Measurements from ENCODE around the gene PLSCR4.
"Not testable (repeated sequence)": the region's sequence is repeated elsewhere in the genome, so short reads cannot be mapped to it uniquely, and the experiment has no call there.

Gene PLSCR4

DNA sequence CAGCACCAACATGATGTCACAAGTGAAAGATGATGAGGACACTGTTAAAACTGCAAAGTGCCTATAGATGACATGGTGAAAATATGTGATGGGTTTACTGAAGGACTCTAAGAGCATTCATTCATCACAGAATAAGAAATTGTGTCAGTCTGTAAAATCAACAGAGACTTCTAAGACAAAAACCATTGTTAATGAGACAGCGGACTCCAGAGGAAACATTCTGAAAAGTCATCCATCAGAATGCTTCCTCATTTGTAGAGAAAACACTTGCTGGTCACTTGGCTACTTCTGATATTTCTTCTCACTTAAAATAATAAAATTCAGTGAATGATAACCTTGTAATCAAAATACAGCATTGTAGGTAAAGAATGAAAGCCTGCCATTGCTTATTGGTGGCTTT lies 7.3 kb downstream of the PLSCR4 start:
- TF ChIP-seq ZFX (IDR thresholded peaks at IDR 0.05) = no peak
- no peak overlapping the region for H3K27ac ChIP-seq

DNA sequence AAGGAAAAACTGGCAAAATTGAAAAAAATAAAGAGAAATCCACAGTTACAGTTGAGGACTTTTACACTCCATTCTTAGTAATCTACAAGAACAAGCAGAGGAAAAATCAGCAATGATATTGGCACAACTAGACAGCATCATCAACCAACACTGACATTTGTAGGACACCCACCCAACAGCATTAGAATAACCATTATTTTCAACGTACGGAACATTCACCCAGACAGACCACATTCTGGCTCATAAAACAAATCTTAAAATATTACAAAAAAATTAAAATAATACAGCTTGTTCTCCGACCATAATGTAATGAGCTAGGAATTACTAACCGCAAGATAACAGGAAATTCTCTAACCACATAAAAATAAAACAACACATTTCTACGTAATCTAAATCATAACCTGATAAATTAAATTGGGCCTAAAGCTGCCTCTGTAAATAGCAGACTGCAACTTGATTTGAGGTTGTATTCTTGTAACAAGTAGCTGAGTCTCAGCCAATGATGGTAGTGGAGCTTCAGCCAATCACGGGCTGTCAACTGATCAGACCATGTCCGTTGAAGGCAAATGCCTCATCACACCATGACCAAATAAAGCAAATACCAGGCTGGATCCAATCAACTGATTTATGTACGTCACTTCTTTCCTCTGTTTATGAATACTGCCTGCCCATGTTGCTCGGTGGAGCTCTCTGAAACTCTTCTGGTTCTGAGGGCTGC lies 9.2 kb downstream of the PLSCR4 start:
- TF ChIP-seq ZFX (IDR thresholded peaks at IDR 0.05) = no peak
- TF ChIP-seq, protein P1, sequence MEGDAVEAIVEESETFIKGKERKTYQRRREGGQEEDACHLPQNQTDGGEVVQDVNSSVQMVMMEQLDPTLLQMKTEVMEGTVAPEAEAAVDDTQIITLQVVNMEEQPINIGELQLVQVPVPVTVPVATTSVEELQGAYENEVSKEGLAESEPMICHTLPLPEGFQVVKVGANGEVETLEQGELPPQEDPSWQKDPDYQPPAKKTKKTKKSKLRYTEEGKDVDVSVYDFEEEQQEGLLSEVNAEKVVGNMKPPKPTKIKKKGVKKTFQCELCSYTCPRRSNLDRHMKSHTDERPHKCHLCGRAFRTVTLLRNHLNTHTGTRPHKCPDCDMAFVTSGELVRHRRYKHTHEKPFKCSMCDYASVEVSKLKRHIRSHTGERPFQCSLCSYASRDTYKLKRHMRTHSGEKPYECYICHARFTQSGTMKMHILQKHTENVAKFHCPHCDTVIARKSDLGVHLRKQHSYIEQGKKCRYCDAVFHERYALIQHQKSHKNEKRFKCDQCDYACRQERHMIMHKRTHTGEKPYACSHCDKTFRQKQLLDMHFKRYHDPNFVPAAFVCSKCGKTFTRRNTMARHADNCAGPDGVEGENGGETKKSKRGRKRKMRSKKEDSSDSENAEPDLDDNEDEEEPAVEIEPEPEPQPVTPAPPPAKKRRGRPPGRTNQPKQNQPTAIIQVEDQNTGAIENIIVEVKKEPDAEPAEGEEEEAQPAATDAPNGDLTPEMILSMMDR (conservative IDR thresholded peaks at IDR 0.05) = no peak
- no peak overlapping the region for H3K27ac ChIP-seq

DNA sequence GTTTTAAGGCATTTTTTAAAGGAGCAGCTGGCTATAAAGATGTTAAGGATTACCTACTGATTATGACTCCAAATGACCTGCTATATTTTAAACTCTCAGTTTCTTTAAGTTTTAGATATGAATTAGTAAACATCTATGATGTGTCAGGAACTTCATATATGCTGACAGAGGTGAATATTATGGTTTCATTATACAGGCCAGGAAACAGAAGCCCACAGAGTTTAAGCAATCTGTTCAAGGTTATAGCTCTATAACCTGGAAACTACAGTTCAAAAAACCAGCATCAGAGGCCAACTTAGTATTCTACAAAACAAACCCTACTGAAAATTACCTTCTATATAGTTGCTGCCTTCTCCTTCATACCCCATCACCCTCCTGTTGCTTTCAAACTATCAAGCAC lies 17.4 kb downstream of the PLSCR4 start:
- TF ChIP-seq, protein P1 (conservative IDR thresholded peaks at IDR 0.05) = no peak
- TF ChIP-seq ZFX (IDR thresholded peaks at IDR 0.05) = no peak
- H3K27ac ChIP-seq = no peak overlapping the region

DNA sequence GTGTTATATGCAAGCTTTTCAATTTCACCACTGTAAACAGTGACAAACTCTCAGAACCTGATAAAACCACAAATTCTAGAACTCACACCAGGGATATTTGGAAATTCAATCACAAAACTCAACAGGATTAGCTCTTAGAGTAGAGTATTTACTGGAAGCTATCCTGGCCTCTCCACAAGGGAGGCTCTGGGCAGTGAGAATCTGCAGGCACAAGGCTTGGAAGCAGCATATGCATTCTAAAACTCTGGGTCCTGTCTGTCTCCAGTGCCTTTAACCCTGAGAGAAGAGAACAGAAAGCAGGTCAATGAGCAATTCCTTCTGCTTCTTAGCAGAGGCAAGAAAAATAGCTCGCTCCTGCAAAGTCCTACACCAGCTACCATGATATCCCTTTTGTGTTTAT lies 23.4 kb downstream of the PLSCR4 start:
- H3K27ac ChIP-seq = no peak overlapping the region
- TF ChIP-seq, protein P1 (conservative IDR thresholded peaks at IDR 0.05) = no peak

DNA sequence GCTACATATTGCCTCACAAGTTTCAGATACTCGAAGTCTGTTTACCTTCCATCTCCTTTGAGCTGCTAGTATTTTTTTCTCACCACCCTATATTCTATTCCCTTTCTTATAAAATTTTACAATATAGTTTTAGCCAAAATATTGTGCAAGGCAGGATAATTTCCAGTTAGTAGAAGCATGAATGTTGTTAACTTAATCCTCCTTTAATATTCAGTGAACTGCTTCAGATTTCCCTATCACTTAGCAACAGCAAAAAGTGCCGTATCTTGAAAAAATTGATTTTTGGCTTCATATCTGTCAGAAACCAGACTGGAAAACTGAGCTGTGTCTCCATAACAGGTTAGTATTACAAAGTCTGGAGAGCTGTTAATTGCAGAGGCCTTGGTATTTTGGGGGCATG lies 24.0 kb downstream of the PLSCR4 start:
- no peak for TF ChIP-seq ZFX (IDR thresholded peaks at IDR 0.05)
- TF ChIP-seq, protein P1 (conservative IDR thresholded peaks at IDR 0.05) = no peak

DNA sequence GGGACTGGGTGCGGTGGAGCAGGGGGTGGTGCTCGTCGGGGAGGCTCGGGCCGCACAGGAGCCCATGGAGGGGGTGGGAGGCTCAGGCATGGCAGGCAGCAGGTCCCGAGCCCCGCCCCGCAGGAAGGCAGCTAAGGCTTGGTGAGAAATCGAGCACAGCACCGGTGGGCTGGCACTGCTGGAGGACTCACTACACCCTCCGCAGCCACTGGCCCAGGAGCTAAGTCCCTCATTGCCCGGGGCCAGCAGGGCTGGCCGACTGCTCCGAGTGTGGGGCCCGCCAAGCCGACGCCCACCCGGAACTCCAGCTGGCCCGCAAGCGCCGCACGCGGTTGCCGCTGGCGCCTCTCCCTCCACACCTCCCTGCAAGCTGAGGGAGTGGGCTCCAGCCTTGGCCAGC lies 25.4 kb downstream of the PLSCR4 start:
- H3K27ac ChIP-seq = not testable (repeated sequence)

More for the DNA sequence above, 24.0 kb downstream of the PLSCR4 start:
- H3K27ac ChIP-seq = no peak overlapping the region

DNA sequence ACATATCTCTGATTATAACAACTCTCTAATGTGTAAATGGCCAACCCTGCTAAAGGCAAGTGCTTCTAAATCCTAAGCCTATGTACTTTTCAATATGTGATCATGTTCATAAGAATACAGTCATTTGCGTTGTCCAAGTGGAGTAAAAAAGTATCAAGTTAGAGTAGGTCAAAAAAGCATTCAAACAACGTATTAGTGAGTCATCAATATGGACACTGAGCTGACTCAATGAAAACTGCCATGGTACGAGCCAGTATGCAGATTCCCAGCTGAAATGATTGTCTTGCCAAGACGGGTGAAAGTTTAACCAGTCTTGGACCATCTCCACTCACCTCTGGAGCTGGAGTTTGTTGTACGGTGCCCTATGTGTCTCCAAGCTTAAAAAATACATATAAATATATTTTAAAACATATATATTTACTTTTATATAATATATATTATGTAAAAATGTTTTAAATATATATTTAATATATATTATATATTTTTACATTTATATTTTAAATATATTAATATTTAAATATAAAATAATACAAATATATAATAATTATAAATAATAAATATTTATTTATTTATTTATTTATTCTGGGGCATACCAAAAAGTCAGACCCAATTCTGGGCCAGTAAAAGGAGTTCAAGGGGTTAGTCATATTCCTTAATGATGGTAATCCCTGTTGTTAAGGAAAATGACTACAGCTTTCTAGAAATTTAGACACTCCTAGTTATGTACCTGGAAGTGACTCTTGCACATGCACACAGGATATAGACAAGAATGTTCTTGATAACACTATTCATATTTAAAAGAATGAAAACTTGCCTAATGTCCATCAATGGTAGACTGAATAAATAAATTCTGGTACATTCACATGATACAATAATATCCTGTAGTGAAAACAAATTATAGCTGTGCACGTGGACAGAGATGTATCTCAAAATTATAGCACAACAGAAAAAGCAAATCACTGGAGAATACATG lies 27.2 kb downstream of the PLSCR4 start:
- TF ChIP-seq ZFX (IDR thresholded peaks at IDR 0.05) = no peak
- TF ChIP-seq, protein P1 (conservative IDR thresholded peaks at IDR 0.05) = no peak
- no peak overlapping the region for H3K27ac ChIP-seq

DNA sequence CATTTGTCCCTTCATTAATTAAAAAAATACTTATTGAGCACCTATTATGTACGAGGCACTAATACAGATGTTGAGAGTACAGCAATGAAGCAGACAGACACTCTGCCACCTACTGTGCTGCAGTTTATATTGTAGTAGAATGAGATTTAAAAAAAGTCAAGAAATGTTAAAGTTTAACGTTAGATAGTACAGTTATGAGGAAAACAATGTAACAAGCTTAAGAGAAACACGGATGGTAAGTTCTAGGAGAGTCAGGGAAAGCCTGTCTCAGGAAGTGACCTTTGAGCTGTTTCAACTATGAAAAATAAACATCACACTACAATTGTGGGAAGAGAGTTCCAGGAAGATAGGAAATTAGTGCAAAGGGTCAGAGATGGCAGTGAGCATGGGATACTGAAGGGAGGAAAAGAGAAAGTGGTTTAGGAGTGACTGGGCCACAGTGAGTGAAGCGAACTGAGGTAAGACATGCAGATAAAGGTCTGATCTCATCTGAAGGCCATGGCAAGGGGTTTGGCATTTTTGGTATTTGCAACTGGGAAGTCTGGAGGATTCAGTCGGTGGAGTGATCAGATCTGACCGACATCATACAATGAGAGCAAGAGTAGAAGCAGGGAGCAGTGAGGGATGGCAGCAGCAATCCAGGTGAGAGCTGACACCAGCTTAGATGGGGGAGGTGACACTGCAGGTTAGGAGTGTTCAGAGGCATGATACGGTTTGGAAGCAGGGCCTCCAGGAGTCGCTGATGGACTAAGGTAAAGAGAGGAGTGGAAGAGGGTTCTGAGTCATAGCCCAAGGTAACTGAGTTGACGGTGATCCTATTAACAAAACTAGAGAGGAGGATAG lies 28.5 kb downstream of the PLSCR4 start:
- no peak for TF ChIP-seq ZFX (IDR thresholded peaks at IDR 0.05)
- TF ChIP-seq, protein P1 (conservative IDR thresholded peaks at IDR 0.05) = no peak
- H3K27ac ChIP-seq = no peak overlapping the region
